Uterus (tissue), 2 donors: ENCODE measurements around the gene MESP1.

Experiments
- CTCF ChIP-seq, 4 experiments: fragments of 200-600 bp in 2 of 4; fragments of 450-650 bp in 2 of 4; sonication (generic) in 2 of 4; IDR thresholded peaks; one replicate each; pipeline ENCODE4 v1.5.1; 2016 to 2019; ENCODE audit warnings: antibody characterized with exemption in 4 of 4, mild to moderate bottlenecking in 2 of 4, moderate library complexity in 1 of 4
- POLR2A ChIP-seq, 2 donors: fragments of 450-650 bp; IDR thresholded peaks; one replicate each; pipeline ENCODE4 v1.6.1; 2016; ENCODE audit warnings: antibody characterized with exemption in 2 of 2, mild to moderate bottlenecking in 1 of 2, moderate library complexity in 1 of 2

GRCh38 chr15:89714775-89715174, 36.3 kb downstream of the MESP1 start:
- TF ChIP-seq CTCF (IDR thresholded peaks at IDR 0.05) (no peak), POLR2A (IDR thresholded peaks at IDR 0.05) (no peak)
